Small intestine (tissue), 7 donors: ENCODE results near the gene NFKB1. TPM values are rescaled to one million over a fixed set of nuclear protein-coding genes. Genes with fewer than 3 reads are reported as not detected.

Experiments used
- DNase-seq, 2 donors: peaks; one replicate each; pipeline versions ENCODE4 v3.0.0 to v3.0.0-alpha.2; 2013
- FAIRE-seq: peaks from 2 replicates; lab custom pipeline; 2012; peaks lifted over from hg19 to GRCh38; lab: Jason Lieb, UNC
- H3K27ac ChIP-seq, 3 donors: one replicate each; pipeline ENCODE4 v1.5.1; 2013; ENCODE audit warnings: low read length in 2 of 3, mild to moderate bottlenecking in 2 of 3, control low read depth in 1 of 3, inconsistent platforms in 1 of 3, low read depth in 1 of 3, moderate library complexity in 1 of 3
- H3K27me3 ChIP-seq, 3 donors: one replicate each; pipeline ENCODE4 v1.6.1; 2013; ENCODE audit warnings: low read length in 3 of 3, inconsistent platforms in 1 of 3; ENCODE audit not compliant: control insufficient read depth in 3 of 3, insufficient read depth in 3 of 3
- H3K36me3 ChIP-seq, 3 donors: one replicate each; pipeline ENCODE4 v1.6.1; 2013; ENCODE audit warnings: low read length in 3 of 3, inconsistent platforms in 1 of 3, low read depth in 1 of 3, mild to moderate bottlenecking in 1 of 3, moderate library complexity in 1 of 3; ENCODE audit not compliant: control insufficient read depth in 3 of 3, insufficient read depth in 2 of 3
- H3K4me1 ChIP-seq, 3 donors: one replicate each; pipeline ENCODE4 v1.6.1; 2013; ENCODE audit warnings: low read length in 2 of 3, inconsistent platforms in 1 of 3, low read depth in 1 of 3, mild to moderate bottlenecking in 1 of 3, moderate library complexity in 1 of 3; ENCODE audit not compliant: control insufficient read depth in 3 of 3, insufficient read depth in 2 of 3
- H3K4me3 ChIP-seq, 3 donors: one replicate each; pipeline ENCODE4 v1.5.1; 2013; ENCODE audit warnings: low read length in 3 of 3, control low read depth in 1 of 3, inconsistent platforms in 1 of 3, low read depth in 1 of 3, mild to moderate bottlenecking in 1 of 3, moderate library complexity in 1 of 3
- H3K9me3 ChIP-seq, 2 donors: one replicate each; pipeline ENCODE4 v1.6.1; 2013; ENCODE audit warnings: low read depth in 1 of 2, low read length in 1 of 2; ENCODE audit not compliant: control insufficient read depth in 2 of 2, insufficient read depth in 1 of 2
- WGBS, 3 donors: extraction: QIAGEN DNeasy Blood & Tissue Kit; methylation state at CpG; one replicate each; pipeline ENCODE4 v1.1.7; 2013; 5-methylcytosine and 5-hydroxymethylcytosine counted together
- polyA plus RNA-seq, 4 donors: library from polyadenylated mRNA; stranded (reverse) in 3 of 4; unstranded in 1 of 4; fragments of 200-250 nt in 3 of 4; fragments of 120-200 nt in 1 of 4; gene quantifications; one replicate each; pipeline versions ENCODE4 v1.2.1 to v1.2.3, GENCODE V29; 2013
- donor health status: healthy with polysubstance abuse.
- donor health status: control.
- donor health status: control.
- donor health status: Bipolar disorder and iron deficiency.
- donor health status: healthy.

Gene NFKB1
- polyA plus RNA-seq, 4 donors = 12.7 to 29.6 (median 17.9) TPM

- H3K4me1 ChIP-seq = no peaks in the 10 kb centered on the region
- H3K27ac ChIP-seq = no peak overlapping the region
- no peaks in the 10 kb centered on the region for H3K9me3 ChIP-seq
- peaks cover 0 to 5% (median 4%) of the 10 kb centered on the region in 3 donors for H3K36me3 ChIP-seq
- DNase-seq = no peak
- 73 to 91% (median 84%) methylated on average over 4 of the region's 4 CpGs for WGBS, 3 donors
- no peaks in the 10 kb centered on the region for H3K27me3 ChIP-seq
- no peak for FAIRE-seq
- no peak overlapping the region for H3K4me3 ChIP-seq
These were observed 34.4 kb downstream of the NFKB1 start for GRCh38 chr4:102535398-102536082.

GRCh38 chr4:102536768-102537167 lies 35.6 kb downstream of the NFKB1 start:
- H3K4me1 ChIP-seq = no peaks in the 10 kb centered on the region
- no peak overlapping the region for H3K27ac ChIP-seq
- DNase-seq (no peak), FAIRE-seq (peak; percentile 70)
- H3K36me3 ChIP-seq = peaks cover 3 to 8% (median 8%) of the 10 kb centered on the region in 3 donors
- WGBS, 3 donors = 90 to 91% (median 91%) methylated on average over 3 of the region's 3 CpGs
- no peaks in the 10 kb centered on the region for H3K27me3 ChIP-seq
- H3K4me3 ChIP-seq = no peak overlapping the region
- no peaks in the 10 kb centered on the region for H3K9me3 ChIP-seq

- H3K27ac ChIP-seq = no peak overlapping the region
- FAIRE-seq (no peak), DNase-seq (no peak)
- no peaks in the 10 kb centered on the region for H3K27me3 ChIP-seq
- H3K4me3 ChIP-seq = no peak overlapping the region
- H3K36me3 ChIP-seq = peaks cover 3 to 9% (median 9%) of the 10 kb centered on the region in 3 donors
- no peaks in the 10 kb centered on the region for H3K9me3 ChIP-seq
- WGBS, 3 donors = 54 to 68% (median 67%) methylated on average over 2 of the region's 2 CpGs
- no peaks in the 10 kb centered on the region for H3K4me1 ChIP-seq
These were observed 36.1 kb downstream of the NFKB1 start for GRCh38 chr4:102537269-102537668.

GRCh38 chr4:102541697-102542096 lies 40.5 kb downstream of the NFKB1 start:
- FAIRE-seq (no peak), DNase-seq (no peak)
- H3K36me3 ChIP-seq = peaks cover 3 to 16% (median 10%) of the 10 kb centered on the region in 3 donors
- no peaks in the 10 kb centered on the region for H3K4me1 ChIP-seq
- no peak overlapping the region for H3K27ac ChIP-seq
- no peaks in the 10 kb centered on the region for H3K27me3 ChIP-seq
- 70 to 87% (median 79%) methylated on average over 4 of the region's 4 CpGs for WGBS, 3 donors
- H3K4me3 ChIP-seq = no peak overlapping the region
- H3K9me3 ChIP-seq = no peaks in the 10 kb centered on the region

GRCh38 chr4:102543030-102543928 lies 42.1 kb downstream of the NFKB1 start:
- peaks cover 3 to 18% (median 9%) of the 10 kb centered on the region in 3 donors for H3K36me3 ChIP-seq
- H3K27me3 ChIP-seq = no peaks in the 10 kb centered on the region
- 90 to 96% (median 95%) methylated on average over 12 of the region's 12 CpGs for WGBS, 3 donors
- H3K9me3 ChIP-seq = no peaks in the 10 kb centered on the region
- no peaks in the 10 kb centered on the region for H3K4me1 ChIP-seq
- DNase-seq (no peak), FAIRE-seq (no peak)
- H3K4me3 ChIP-seq = no peak overlapping the region
- H3K27ac ChIP-seq = peak overlapping the region in 1 of 3 donors; percentile 64

- peaks cover under 1 to 19% (median 5%) of the 10 kb centered on the region in 3 donors for H3K36me3 ChIP-seq
- FAIRE-seq = no peak
- no peaks in the 10 kb centered on the region for H3K4me1 ChIP-seq
- no peaks in the 10 kb centered on the region for H3K9me3 ChIP-seq
- no peak overlapping the region for H3K4me3 ChIP-seq
- no peak for DNase-seq
- H3K27ac ChIP-seq = no peak overlapping the region
- no peaks in the 10 kb centered on the region for H3K27me3 ChIP-seq
These were observed 45.5 kb downstream of the NFKB1 start for GRCh38 chr4:102546635-102547034.

GRCh38 chr4:102547973-102548372 lies 46.8 kb downstream of the NFKB1 start:
- WGBS, 3 donors = 95 to 98% (median 98%) methylated on average over 2 of the region's 2 CpGs
- no peak for FAIRE-seq

GRCh38 chr4:102551958-102552565 lies 50.9 kb downstream of the NFKB1 start:
- no peaks in the 10 kb centered on the region for H3K27me3 ChIP-seq
- no peaks in the 10 kb centered on the region for H3K9me3 ChIP-seq
- peaks cover 2 to 12% (median 3%) of the 10 kb centered on the region in 3 donors for H3K36me3 ChIP-seq
- H3K4me1 ChIP-seq = peaks cover 0 to 4% (median 0%) of the 10 kb centered on the region in 3 donors
- WGBS, 3 donors = 93 to 96% (median 95%) methylated on average over 4 of the region's 4 CpGs
- FAIRE-seq = no peak
- DNase-seq = no peak
- H3K27ac ChIP-seq = no peak overlapping the region
- no peak overlapping the region for H3K4me3 ChIP-seq

More at GRCh38 chr4:102547973-102548372, 46.8 kb downstream of the NFKB1 start:
- H3K27ac ChIP-seq = no peak overlapping the region
- DNase-seq = no peak
- no peaks in the 10 kb centered on the region for H3K9me3 ChIP-seq
- H3K27me3 ChIP-seq = no peaks in the 10 kb centered on the region
- peaks cover 0 to 15% (median 2%) of the 10 kb centered on the region in 3 donors for H3K36me3 ChIP-seq
- peaks cover 0 to 4% (median 0%) of the 10 kb centered on the region in 3 donors for H3K4me1 ChIP-seq
- H3K4me3 ChIP-seq = no peak overlapping the region
